CD14-positive monocyte (primary cell): Measurements from ENCODE around the gene AIFM3. TPM values are rescaled to one million over a fixed set of nuclear protein-coding genes. Genes with fewer than 3 reads are reported as not detected.

Experiments used
- DNase-seq, 3 donors: peaks; one replicate each; pipeline ENCODE4 v3.0.0-alpha.2; 2011 to 2022
- H2AFZ ChIP-seq: 2 replicates; pipeline ENCODE4 v1.6.0; 2012; ENCODE audit warnings: mild to moderate bottlenecking, low read depth, low read length, inconsistent platforms; ENCODE audit not compliant: insufficient read depth, poor library complexity, severe bottlenecking
- H3K27ac ChIP-seq, 2 donors: 1 replicate in 1 of 2; 2 replicates in 1 of 2; pipeline ENCODE4 v1.5.1; 2012 to 2013; ENCODE audit warnings: low read length in 2 of 2, control low read depth in 1 of 2, inconsistent platforms in 1 of 2, low read depth in 1 of 2, mild to moderate bottlenecking in 1 of 2
- H3K27me3 ChIP-seq, 2 donors: one replicate each; pipeline versions ENCODE4 v1.6.0 to v1.6.1; 2011 to 2013; ENCODE audit warnings: low read length in 2 of 2; ENCODE audit not compliant: control insufficient read depth in 2 of 2, insufficient read depth in 2 of 2
- H3K36me3 ChIP-seq, 2 donors: replicated peaks in 1 of 2; 1 replicate in 1 of 2; 2 replicates in 1 of 2; pipeline versions ENCODE4 v1.5.1 to v1.6.1; 2012 to 2013; ENCODE audit warnings: low read length in 2 of 2, control low read depth in 1 of 2, inconsistent platforms in 1 of 2, mild to moderate bottlenecking in 1 of 2; ENCODE audit not compliant: insufficient read depth in 2 of 2, control insufficient read depth in 1 of 2
- H3K4me1 ChIP-seq, 2 donors: 1 replicate in 1 of 2; 2 replicates in 1 of 2; pipeline versions ENCODE4 v1.5.1 to v1.6.1; 2012 to 2013; ENCODE audit warnings: low read length in 2 of 2, control low read depth in 1 of 2, inconsistent platforms in 1 of 2, mild to moderate bottlenecking in 1 of 2, moderate library complexity in 1 of 2; ENCODE audit not compliant: insufficient read depth in 2 of 2, control insufficient read depth in 1 of 2
- H3K4me2 ChIP-seq: replicated peaks from 2 replicates; pipeline ENCODE3; 2012; ENCODE audit warnings: low read length, moderate library complexity, mild to moderate bottlenecking; ENCODE audit not compliant: poor library complexity, severe bottlenecking; ENCODE audit errors: extremely low read depth
- H3K4me3 ChIP-seq, 3 experiments: fragments of 200-600 bp in 1 of 3; sonication (generic) in 1 of 3; replicated peaks in 1 of 3; 1 replicate in 2 of 3; 2 replicates in 1 of 3; pipeline ENCODE4 v1.5.1; 2011 to 2013; ENCODE audit warnings: low read length in 3 of 3, mild to moderate bottlenecking in 3 of 3, control low read depth in 2 of 3, low read depth in 2 of 3, inconsistent platforms in 1 of 3, moderate library complexity in 1 of 3
- H3K79me2 ChIP-seq: 2 replicates; pipeline ENCODE4 v1.6.0; 2012; ENCODE audit warnings: mild to moderate bottlenecking, control low read depth, inconsistent platforms, low read length, moderate library complexity; ENCODE audit not compliant: insufficient read depth
- H3K9ac ChIP-seq: 2 replicates; pipeline ENCODE4 v1.6.0; 2017; ENCODE audit warnings: low read length, mild to moderate bottlenecking; ENCODE audit not compliant: insufficient read depth, poor library complexity, severe bottlenecking
- H3K9me3 ChIP-seq, 2 donors: replicated peaks in 1 of 2; 1 replicate in 1 of 2; 2 replicates in 1 of 2; pipeline versions ENCODE4 v1.5.1 to v1.6.1; 2012 to 2013; ENCODE audit warnings: low read length in 2 of 2, control low read depth in 1 of 2; ENCODE audit not compliant: control insufficient read depth in 1 of 2, insufficient read depth in 1 of 2
- H4K20me1 ChIP-seq: 2 replicates; pipeline ENCODE4 v1.6.0; 2012; ENCODE audit warnings: mild to moderate bottlenecking, low read length, control low read depth, moderate library complexity; ENCODE audit not compliant: insufficient read depth
- H3K27ac Mint-ChIP-seq, 7 donors: one replicate each; pipeline ENCODE4 v1.8.0; 2020; ENCODE audit warnings: mild to moderate bottlenecking in 7 of 7, mixed read lengths in 7 of 7, moderate library complexity in 6 of 7, inconsistent platforms in 2 of 7
- H3K27me3 Mint-ChIP-seq, 3 donors: one replicate each; pipeline ENCODE4 v1.8.0; 2021 to 2022; ENCODE audit warnings: low read depth in 3 of 3, mild to moderate bottlenecking in 3 of 3, mixed read lengths in 3 of 3, moderate library complexity in 3 of 3, inconsistent platforms in 1 of 3
- H3K36me3 Mint-ChIP-seq, 2 donors: one replicate each; pipeline ENCODE4 v1.8.0; 2020; ENCODE audit warnings: mixed read lengths in 2 of 2, inconsistent platforms in 1 of 2, mild to moderate bottlenecking in 1 of 2
- H3K4me1 Mint-ChIP-seq: one replicate; pipeline ENCODE4 v1.8.0; 2020; ENCODE audit warnings: mild to moderate bottlenecking, mixed read lengths
- H3K4me3 Mint-ChIP-seq, 2 donors: one replicate each; pipeline ENCODE4 v1.8.0; 2020; ENCODE audit warnings: mild to moderate bottlenecking in 2 of 2, mixed read lengths in 2 of 2, moderate library complexity in 1 of 2
- H3K9me3 Mint-ChIP-seq, 7 donors: one replicate each; pipeline ENCODE4 v1.8.0; 2020 to 2022; ENCODE audit warnings: mixed read lengths in 7 of 7, mild to moderate bottlenecking in 6 of 7, moderate library complexity in 6 of 7, inconsistent platforms in 2 of 7
- WGBS: methylation state at CpG from one replicate; pipeline ENCODE4 v1.1.5; 2013; ENCODE audit warnings: missing lambda C conversion rate; ENCODE audit not compliant: insufficient coverage; 5-methylcytosine and 5-hydroxymethylcytosine counted together
- intact Hi-C, 2 donors: fragments of 100-400 bp; cut with micrococcal nuclease; formaldehyde crosslinking; loops; one replicate each; pipeline versions ENCODE4 v1.15.0 to v1.15.1; 2023
- polyA plus RNA-seq, 3 donors: library from polyadenylated mRNA; depleted of rRNA in 1 of 3; unstranded in 2 of 3; stranded (reverse) in 1 of 3; fragments of 300-500 nt in 2 of 3; fragments of >200 nt in 1 of 3; fragmentation: Illumina TruSeq in 2 of 3; gene quantifications; 1 replicate in 2 of 3; 2 replicates in 1 of 3; pipeline ENCODE4 v1.2.3, GENCODE V29; 2012 to 2021
- TF ChIP-seq, protein P1 (sequence below): fragments of 200-600 bp; IDR thresholded peaks from one replicate; pipeline ENCODE4 v1.8.0; 2022; ENCODE audit warnings: antibody characterized with exemption, mild to moderate bottlenecking

Gene AIFM3
- polyA plus RNA-seq, 3 donors: 2.1 to 40.9 (median 2.3) TPM

DNA sequence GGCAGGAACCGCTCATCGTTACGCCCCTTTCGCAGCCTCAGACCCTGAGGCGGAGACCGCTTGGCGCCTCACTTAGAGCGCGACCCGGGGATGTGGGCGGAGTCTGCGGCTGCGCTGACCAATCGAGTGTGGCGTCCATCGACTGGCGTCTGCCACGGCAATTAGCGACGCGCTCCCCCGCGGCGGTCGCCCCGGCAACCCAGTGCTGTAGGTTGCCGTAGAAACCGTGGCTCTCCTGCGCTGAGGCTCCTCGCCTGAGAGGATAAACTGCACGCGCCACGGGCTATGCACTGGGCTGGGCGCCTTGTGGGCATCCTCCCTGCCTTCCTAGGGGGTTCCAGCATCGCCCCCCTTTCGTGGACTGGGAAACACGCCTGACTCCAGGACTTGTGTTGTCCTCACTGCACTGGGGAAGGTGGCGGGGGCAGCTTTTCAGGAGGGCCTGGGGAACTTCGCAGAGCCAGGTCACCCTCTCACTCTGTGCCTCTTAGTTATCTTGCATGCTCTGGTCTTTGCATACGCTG lies 47.2 kb downstream of the AIFM3 start:
- H3K36me3 Mint-ChIP-seq: no peaks in the 10 kb centered on the region
- TF ChIP-seq, protein P1, sequence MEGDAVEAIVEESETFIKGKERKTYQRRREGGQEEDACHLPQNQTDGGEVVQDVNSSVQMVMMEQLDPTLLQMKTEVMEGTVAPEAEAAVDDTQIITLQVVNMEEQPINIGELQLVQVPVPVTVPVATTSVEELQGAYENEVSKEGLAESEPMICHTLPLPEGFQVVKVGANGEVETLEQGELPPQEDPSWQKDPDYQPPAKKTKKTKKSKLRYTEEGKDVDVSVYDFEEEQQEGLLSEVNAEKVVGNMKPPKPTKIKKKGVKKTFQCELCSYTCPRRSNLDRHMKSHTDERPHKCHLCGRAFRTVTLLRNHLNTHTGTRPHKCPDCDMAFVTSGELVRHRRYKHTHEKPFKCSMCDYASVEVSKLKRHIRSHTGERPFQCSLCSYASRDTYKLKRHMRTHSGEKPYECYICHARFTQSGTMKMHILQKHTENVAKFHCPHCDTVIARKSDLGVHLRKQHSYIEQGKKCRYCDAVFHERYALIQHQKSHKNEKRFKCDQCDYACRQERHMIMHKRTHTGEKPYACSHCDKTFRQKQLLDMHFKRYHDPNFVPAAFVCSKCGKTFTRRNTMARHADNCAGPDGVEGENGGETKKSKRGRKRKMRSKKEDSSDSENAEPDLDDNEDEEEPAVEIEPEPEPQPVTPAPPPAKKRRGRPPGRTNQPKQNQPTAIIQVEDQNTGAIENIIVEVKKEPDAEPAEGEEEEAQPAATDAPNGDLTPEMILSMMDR: no peak
- no peaks in the 10 kb centered on the region for H3K36me3 ChIP-seq
- 3% methylated on average over 40 of the region's 40 CpGs for WGBS
- no peaks in the 10 kb centered on the region for H4K20me1 ChIP-seq
- peaks cover 15 to 19% of the 10 kb centered on the region in 2 donors for H3K4me1 ChIP-seq
- peaks cover 13% of the 10 kb centered on the region for H3K4me1 Mint-ChIP-seq
- no peak overlapping the region for H3K27ac ChIP-seq
- H3K4me3 ChIP-seq: peak overlapping the region; percentile 7 to 73 (median 27)
- no peaks in the 10 kb centered on the region for H3K79me2 ChIP-seq
- DNase-seq: peak; percentile 85 to 89 (median 88)
- peaks cover 0 to 14% of the 10 kb centered on the region in 2 donors for H3K27me3 ChIP-seq
- H3K27me3 Mint-ChIP-seq: peaks cover 9 to 42% (median 13%) of the 10 kb centered on the region in 3 donors
- H3K4me2 ChIP-seq: peak overlapping the region; percentile 80
- peak overlapping the region; percentile 78 to 92 for H3K4me3 Mint-ChIP-seq
- H2AFZ ChIP-seq: peak overlapping the region; percentile 81
- H3K9me3 Mint-ChIP-seq: peaks cover 0 to 3% (median 0%) of the 10 kb centered on the region in 7 donors
- H3K27ac Mint-ChIP-seq: peak overlapping the region; percentile 21 to 92 (median 79)
- peak overlapping the region; percentile 30 for H3K9ac ChIP-seq
- H3K9me3 ChIP-seq: no peaks in the 10 kb centered on the region
- intact Hi-C loops: loop anchor here in 1 of 2 donors (5.0 to 10.0 kb wide), 2 partner anchors 52 to 129 kb away; no protein-coding TSS in a partner anchor

DNA sequence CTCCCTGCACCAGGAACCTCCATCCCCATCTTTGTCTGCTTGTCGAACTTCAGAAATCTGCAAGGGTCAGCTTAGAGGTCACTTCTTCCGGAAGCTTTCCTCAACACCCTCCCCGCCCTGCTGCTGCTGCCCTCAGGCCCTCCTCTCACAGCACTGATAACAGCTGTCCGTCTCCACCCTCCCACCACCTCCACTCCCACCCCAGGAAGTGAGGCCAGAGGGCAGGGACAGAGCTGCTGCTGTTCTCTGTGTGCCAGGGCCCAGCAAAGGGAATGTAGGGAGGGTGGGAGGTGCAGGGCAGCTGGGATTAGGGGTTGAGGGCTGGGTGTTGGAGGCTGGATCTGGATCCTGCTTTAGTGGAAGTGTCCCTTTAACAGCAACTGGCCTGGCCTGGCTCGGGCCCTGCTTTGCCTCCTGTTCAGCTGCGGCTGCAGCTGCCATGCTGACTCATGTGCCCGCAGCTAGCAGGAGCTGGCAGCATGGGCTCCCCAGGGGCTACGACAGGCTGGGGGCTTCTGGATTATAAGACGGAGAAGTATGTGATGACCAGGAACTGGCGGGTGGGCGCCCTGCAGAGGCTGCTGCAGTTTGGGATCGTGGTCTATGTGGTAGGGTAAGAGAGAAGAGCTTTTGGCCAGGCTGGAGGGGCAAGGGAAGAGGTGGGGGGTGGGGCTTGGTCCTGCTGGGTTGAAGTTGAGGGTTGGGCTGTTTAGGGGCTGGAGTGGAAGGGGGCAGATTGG lies 47.8 kb downstream of the AIFM3 start, which contains the start of gene P2RX6:
Gene P2RX6, plus strand, starts transcription at position 440 of the 740 bp plus-strand sequence. Its CDS starts 10 bp downstream, at position 450.
- Histone ChIP-seq H3K9ac (peak within 1 kb of the TSS; percentile 30), H3K27me3 (peaks cover 0 to 14% of the 10 kb centered on the region in 2 donors), H2AFZ (peak within 1 kb of the TSS; percentile 81), H4K20me1 (no peaks in the 10 kb centered on the region), H3K36me3 (no peaks in the 10 kb centered on the region), H3K9me3 (no peaks in the 10 kb centered on the region), H3K79me2 (no peaks in the 10 kb centered on the region), H3K4me3 (peak within 1 kb of the TSS; percentile 7 to 73 (median 27)), H3K4me1 (peaks cover 15 to 19% of the 10 kb centered on the region in 2 donors), H3K4me2 (peak within 1 kb of the TSS; percentile 80), H3K27ac (no peak within 1 kb of the TSS)
- peak within 1 kb of the TSS; percentile 78 to 92 for H3K4me3 Mint-ChIP-seq
- TF ChIP-seq, protein P1: no peak
- 52% methylated on average over 9 of the region's 12 CpGs for WGBS
- intact Hi-C loops: loop anchor here in 1 of 2 donors (5.0 to 10.0 kb wide), 2 partner anchors 53 to 130 kb away; no protein-coding TSS in a partner anchor
- DNase-seq: no peak
- H3K36me3 Mint-ChIP-seq: no peaks in the 10 kb centered on the region
- H3K4me1 Mint-ChIP-seq: peaks cover 13% of the 10 kb centered on the region
- H3K27ac Mint-ChIP-seq: peak within 1 kb of the TSS; percentile 21 to 92 (median 79)
- H3K27me3 Mint-ChIP-seq: peaks cover 10 to 44% (median 13%) of the 10 kb centered on the region in 3 donors
- peaks cover 0 to 5% (median 0%) of the 10 kb centered on the region in 7 donors for H3K9me3 Mint-ChIP-seq
